Bone marrow (tissue), 2 donors: ENCODE data around the gene F2RL2.
A peak's percentile ranks its signal among the peaks of the same experiment; 100 is the strongest.

Source experiments
- DNase-seq, 2 donors: peaks; one replicate each; lab custom pipeline; 2025; lab: John Stamatoyannopoulos, UW

The F2RL2 gene

GRCh38 chr5:76583163-76584047 is 39.8 kb downstream of the F2RL2 start:
- peak in 1 of 2 donors; percentile 16 for DNase-seq

GRCh38 chr5:76582230-76583162 is 40.7 kb downstream of the F2RL2 start:
- DNase-seq: peak in 1 of 2 donors; percentile 72

GRCh38 chr5:76580981-76581380 is 42.2 kb downstream of the F2RL2 start:
- no peak for DNase-seq

GRCh38 chr5:76579166-76579937 is 43.9 kb downstream of the F2RL2 start:
- DNase-seq: peak in 1 of 2 donors; percentile 8

GRCh38 chr5:76576996-76577395 is 46.2 kb downstream of the F2RL2 start:
- DNase-seq: no peak

GRCh38 chr5:76576450-76576849 is 46.8 kb downstream of the F2RL2 start:
- DNase-seq: no peak

- peak in 1 of 2 donors; percentile 12 for DNase-seq
These were observed 51.6 kb downstream of the F2RL2 start for GRCh38 chr5:76571559-76571958.

- DNase-seq: no peak
These were observed 53.0 kb downstream of the F2RL2 start for GRCh38 chr5:76570153-76570552.
